Measurements from ENCODE around the gene HERPUD1. TPM values are rescaled to one million over a fixed set of nuclear protein-coding genes. Genes with fewer than 3 reads are reported as not detected.

HERPUD1 gene, protein sequence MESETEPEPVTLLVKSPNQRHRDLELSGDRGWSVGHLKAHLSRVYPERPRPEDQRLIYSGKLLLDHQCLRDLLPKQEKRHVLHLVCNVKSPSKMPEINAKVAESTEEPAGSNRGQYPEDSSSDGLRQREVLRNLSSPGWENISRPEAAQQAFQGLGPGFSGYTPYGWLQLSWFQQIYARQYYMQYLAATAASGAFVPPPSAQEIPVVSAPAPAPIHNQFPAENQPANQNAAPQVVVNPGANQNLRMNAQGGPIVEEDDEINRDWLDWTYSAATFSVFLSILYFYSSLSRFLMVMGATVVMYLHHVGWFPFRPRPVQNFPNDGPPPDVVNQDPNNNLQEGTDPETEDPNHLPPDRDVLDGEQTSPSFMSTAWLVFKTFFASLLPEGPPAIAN
- 55.4 and 130 TPM in 2 replicates for total RNA-seq

DNA sequence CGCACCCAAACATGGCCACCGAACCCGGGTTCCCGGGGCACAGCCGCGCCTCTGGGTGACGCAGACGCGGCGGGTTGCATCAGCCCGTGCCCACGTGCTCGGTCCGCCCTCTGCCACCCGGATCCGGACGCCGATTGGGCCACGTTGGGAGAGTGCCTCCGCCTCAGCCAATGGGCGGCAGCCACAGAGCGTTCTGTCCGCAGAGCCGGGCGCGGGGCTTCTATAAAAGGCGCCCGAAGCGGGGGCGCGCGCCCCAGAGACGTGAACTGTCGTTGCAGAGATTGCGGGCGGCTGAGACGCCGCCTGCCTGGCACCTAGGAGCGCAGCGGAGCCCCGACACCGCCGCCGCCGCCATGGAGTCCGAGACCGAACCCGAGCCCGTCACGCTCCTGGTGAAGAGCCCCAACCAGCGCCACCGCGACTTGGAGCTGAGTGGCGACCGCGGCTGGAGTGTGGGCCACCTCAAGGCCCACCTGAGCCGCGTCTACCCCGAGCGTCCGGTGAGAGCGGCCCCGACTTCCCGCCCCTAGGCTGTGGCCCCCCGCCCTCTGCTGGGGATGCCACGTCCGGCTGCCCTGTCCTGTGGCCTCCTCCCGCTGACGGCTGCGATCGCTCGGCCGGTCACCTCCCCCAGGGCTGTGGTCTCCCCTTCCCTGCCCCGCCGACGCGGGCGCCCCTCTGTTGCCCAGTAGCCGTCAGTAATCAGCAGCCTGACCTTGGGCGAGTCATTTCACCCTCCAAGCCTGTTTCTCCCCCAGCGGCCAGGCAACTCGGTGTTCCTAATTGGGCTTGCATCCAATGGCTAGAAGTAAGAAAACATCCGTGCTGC is at the start of gene HERPUD1:
Gene HERPUD1 (plus strand): TSS at position 251 of the 829 bp plus-strand sequence. CDS start 103 bp downstream, at position 354.

DNA sequence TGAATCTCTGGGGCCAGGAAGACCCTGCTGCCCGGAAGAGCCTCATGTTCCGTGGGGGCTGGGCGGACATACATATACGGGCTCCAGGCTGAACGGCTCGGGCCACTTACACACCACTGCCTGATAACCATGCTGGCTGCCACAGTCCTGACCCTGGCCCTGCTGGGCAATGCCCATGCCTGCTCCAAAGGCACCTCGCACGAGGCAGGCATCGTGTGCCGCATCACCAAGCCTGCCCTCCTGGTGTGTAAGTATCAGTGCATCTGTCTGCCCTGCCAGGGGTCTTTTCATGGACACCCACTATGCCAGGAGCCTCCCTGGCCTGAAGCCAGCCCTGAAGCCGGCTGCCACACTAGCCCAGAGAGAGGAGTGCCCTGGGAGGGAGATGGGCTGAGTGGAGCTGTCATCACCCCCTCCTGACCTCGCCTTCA is 29.9 kb downstream of the HERPUD1 start, which contains the start of gene CETP:
Gene CETP (plus strand): TSS at position 100 of the 431 bp plus-strand sequence. CDS start 30 bp downstream, at position 130.

DNA sequence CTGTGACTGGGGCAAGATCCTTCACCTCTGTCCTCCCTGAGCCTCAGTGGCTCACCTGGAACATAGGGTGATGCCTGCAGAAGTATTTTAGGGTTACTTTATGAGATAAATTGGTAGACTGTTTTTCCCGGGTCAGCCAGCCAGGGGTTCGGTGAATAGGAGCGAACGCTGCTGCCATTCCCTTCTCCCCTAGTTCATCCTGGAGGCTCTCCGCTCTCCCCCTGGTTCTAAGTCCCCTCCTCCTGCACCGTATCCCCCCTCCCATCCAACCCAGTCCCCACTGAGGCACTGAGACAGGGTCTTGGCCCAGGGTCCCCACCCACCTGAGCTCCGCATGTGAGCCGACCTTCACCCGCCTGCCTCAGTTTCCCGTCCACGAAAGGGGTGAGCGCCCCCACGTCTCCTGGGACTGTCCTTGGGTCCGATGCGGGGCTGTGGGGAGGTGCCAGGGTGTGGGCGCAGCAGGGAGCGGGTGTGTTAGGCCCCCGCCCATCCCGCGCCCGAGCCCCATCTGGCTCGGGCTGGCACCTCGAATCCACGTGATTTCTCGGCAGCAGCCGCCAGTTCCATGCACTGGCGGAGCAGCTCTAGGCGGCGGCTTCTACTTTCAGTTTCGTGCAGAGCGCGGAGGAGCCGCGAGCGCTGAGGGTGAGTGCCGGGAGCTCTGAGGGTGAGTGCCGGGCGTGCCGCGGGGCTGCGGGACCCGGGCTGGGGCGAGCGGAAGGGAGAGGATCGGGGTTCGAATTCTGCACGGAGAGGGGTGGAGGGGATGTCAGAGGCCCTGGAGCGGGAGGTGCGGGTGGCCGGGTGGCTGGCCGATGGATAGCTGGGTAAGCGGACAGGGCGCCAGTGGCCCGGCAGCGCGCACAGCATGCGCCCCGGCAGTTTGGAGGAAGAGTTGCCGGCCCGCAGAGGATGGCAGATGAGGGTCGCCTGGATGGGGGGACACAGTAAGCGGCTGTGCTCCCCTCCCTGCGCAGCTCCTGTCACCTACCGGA is 57.3 kb downstream of the HERPUD1 start, which contains the start of gene NLRC5:
Gene NLRC5 (plus strand): TSS at position 610 of the 998 bp plus-strand sequence. CDS start 31,156 bp downstream, outside the sequence.

Other genes starting within 250 kb of the HERPUD1 start
- 1,179 and 3,595 TPM in 2 replicates for gene MT1X, start 249.7 kb upstream of the HERPUD1 start, total RNA-seq
- 43.9 and 70.8 TPM in 2 replicates for gene NUP93, start 202.0 kb upstream of the HERPUD1 start, total RNA-seq
- gene SLC12A3, start 66.9 kb upstream of the HERPUD1 start, total RNA-seq, result 0.96 TPM in 1 of 2 replicates, not detected in the other
- gene CETP, start 29.8 kb downstream of the HERPUD1 start, total RNA-seq, result not detected in 2 replicates
- gene NLRC5, start 57.4 kb downstream of the HERPUD1 start, total RNA-seq, result 0.43 and 1.7 TPM in 2 replicates
- 9.8 and 17.4 TPM in 2 replicates for gene CPNE2, start 160.4 kb downstream of the HERPUD1 start, total RNA-seq

Data from tracheal epithelial cell (primary cell).